Measurements from ENCODE around the gene NFIB. TPM values are rescaled to one million over a fixed set of nuclear protein-coding genes. Genes with fewer than 3 reads are reported as not detected.

NFIB gene
- polyA plus RNA-seq, 1 of the 3 experiments (the other 2 are of a cell fraction): 9.2 TPM

- no peaks in the 10 kb centered on the region for H3K27me3 ChIP-seq (ENCODE audit: insufficient read depth)
- CTCF ChIA-PET: interaction anchor here (0.6 to 1.1 kb wide), 3 partner anchors 10 to 1158 kb away, joined by 3 read pairs; no protein-coding TSS in a partner anchor
- no peak overlapping the region for H3K4me3 ChIP-seq (ENCODE audit: low read depth in 2 of 2, low read length in 1 of 2)
- no peak overlapping the region for H2AFZ ChIP-seq (ENCODE audit: low read depth)
- peak overlapping the region; percentile 50 to 53 for H3K27ac ChIP-seq (ENCODE audit: low read depth in 2 of 2, low read length in 1 of 2)
- WGBS (ENCODE audit: low lambda C conversion rate): 22% methylated on average over 1 of the region's 1 CpG
- H3K79me2 ChIP-seq (ENCODE audit: insufficient read depth): peaks cover 84% of the 10 kb centered on the region
- H3F3A ChIP-seq (replicated peaks; ENCODE audit: insufficient read depth): peaks cover 10% of the 10 kb centered on the region
- H3K9me3 ChIP-seq: no peaks in the 10 kb centered on the region
- 0 out of 2 replicates have a peak overlapping the region, but pooled peaks have one; percentile 25 for H3K4me2 ChIP-seq
- no peak overlapping the region for H3K9ac ChIP-seq
- POLR2A ChIA-PET: no interaction called here
- H3K36me3 ChIP-seq (replicated peaks in 1 of 2; ENCODE audit: control insufficient read depth in 1 of 2, insufficient read depth in 2 of 2, low read length in 1 of 2): no peaks in the 10 kb centered on the region
- no peaks in the 10 kb centered on the region for H3K9me2 ChIP-seq
- DNase-seq: no peak
- H4K20me1 ChIP-seq (ENCODE audit: insufficient read depth): no peaks in the 10 kb centered on the region
- peaks cover 22 to 32% of the 10 kb centered on the region in 2 experiments; a peak in 3 of 4 replicates for H3K4me1 ChIP-seq (ENCODE audit: control insufficient read depth in 1 of 2, insufficient read depth in 2 of 2, low read depth in 1 of 2, low read length in 1 of 2)
- no peak for TF ChIP-seq GATA2 (CRISPR knock-in tag; IDR thresholded peaks at IDR 0.05)
- TF ChIP-seq NRF1 (IDR thresholded peaks at IDR 0.05; ENCODE audit: low read depth, low read length): no peak
- TF ChIP-seq RXRA (IDR thresholded peaks at IDR 0.05; ENCODE audit: borderline replicate concordance, low read depth): peak; percentile 73; the same call in 1 of the 2 replicates
- peak; percentile 85 for TF ChIP-seq TCF12 (IDR thresholded peaks at IDR 0.05)
- TF ChIP-seq POLR2AphosphoS5 (IDR thresholded peaks at IDR 0.05; ENCODE audit: low read depth, low read length): peak; percentile 64; the same call in 1 of the 2 replicates
- TF ChIP-seq SMC3 (IDR thresholded peaks at IDR 0.05; ENCODE audit: low read depth, low read length): no peak
- no peak for TF ChIP-seq REST (IDR thresholded peaks at IDR 0.05; ENCODE audit: low read depth, low read length)
- TF ChIP-seq ZBTB33 (IDR thresholded peaks at IDR 0.05; ENCODE audit: borderline replicate concordance, low read depth): no peak
- TF ChIP-seq CHD2 (IDR thresholded peaks at IDR 0.05; ENCODE audit: low read length, partially characterized antibody): no peak
- TF ChIP-seq EZH2phosphoT487 (IDR thresholded peaks at IDR 0.05; ENCODE audit: borderline replicate concordance, low read depth): no peak
- peak; percentile 89 for TF ChIP-seq NFIC (IDR thresholded peaks at IDR 0.05; ENCODE audit: borderline replicate concordance)
- TF ChIP-seq TAF1 (IDR thresholded peaks at IDR 0.05; ENCODE audit: borderline replicate concordance, low read depth, low read length): no peak
- TF ChIP-seq USF1 (IDR thresholded peaks at IDR 0.05; ENCODE audit: borderline replicate concordance, low read depth): no peak
- no peak for TF ChIP-seq IRF3 (IDR thresholded peaks at IDR 0.05; ENCODE audit: low read depth, low read length)
- TF ChIP-seq RCOR1 (IDR thresholded peaks at IDR 0.05; ENCODE audit: low read length): no peak
- TF ChIP-seq SIN3A (IDR thresholded peaks at IDR 0.05; ENCODE audit: borderline replicate concordance, low read depth, low read length): peak; percentile 74; the same call in 1 of the 2 replicates
- peak; percentile 93 for TF ChIP-seq TEAD4 (IDR thresholded peaks at IDR 0.05; ENCODE audit: borderline replicate concordance, insufficient read depth)
- TF ChIP-seq JUND (IDR thresholded peaks at IDR 0.05): peak; percentile 89
- peak in 1 of 2 experiments; percentile 76; a peak in 1 of 4 replicates for TF ChIP-seq EP300 (IDR thresholded peaks at IDR 0.05; ENCODE audit: borderline replicate concordance in 1 of 2, low read depth in 1 of 2, low read length in 1 of 2)
- peak; percentile 86 for TF ChIP-seq FOSL2 (IDR thresholded peaks at IDR 0.05; ENCODE audit: borderline replicate concordance, low read depth)
- peak; percentile 86 for TF ChIP-seq PBX3 (IDR thresholded peaks at IDR 0.05)
- peak; percentile 66 for TF ChIP-seq MAX (IDR thresholded peaks at IDR 0.05; ENCODE audit: low read depth)
- no peak for TF ChIP-seq MXI1 (IDR thresholded peaks at IDR 0.05; ENCODE audit: low read depth, low read length)
- no peak for TF ChIP-seq MEF2A (IDR thresholded peaks at IDR 0.05; ENCODE audit: borderline replicate concordance, low read depth)
- TF ChIP-seq GABPA (IDR thresholded peaks at IDR 0.05; ENCODE audit: low read depth): no peak
Observed at GRCh38 chr9:14205463-14205862, 108.5 kb downstream of the NFIB start.

All from SK-N-SH (cell line).